AG04449 (cell line): ENCODE results near the gene PTPRT.

Source experiments
- CTCF ChIA-PET: fragments of 350-600 bp; formaldehyde crosslinking; extraction: SDS; loops from one replicate; lab custom pipeline; 2021; ENCODE audit warnings: antibody characterized with exemption; lab: Yijun Ruan, JAX
- POLR2A ChIA-PET: fragments of 400-600, 350-600 bp; formaldehyde crosslinking; extraction: SDS; loops from one replicate; lab custom pipeline; 2020; ENCODE audit warnings: antibody characterized with exemption, inconsistent platforms; lab: Yijun Ruan, JAX
- DNase-seq: peaks from one replicate; pipeline ENCODE4 v3.0.0-alpha.2; 2010; ENCODE audit warnings: low read depth, low spot score
- H3K4me3 ChIP-seq: 2 replicates; pipeline ENCODE4 v1.5.1; 2011; ENCODE audit warnings: low read depth, mild to moderate bottlenecking, control low read depth, low read length
- CTCF ChIP-seq: IDR thresholded peaks from one replicate; pipeline ENCODE4 v1.5.1; 2011; ENCODE audit warnings: mild to moderate bottlenecking, moderate library complexity, low read length, control low read depth, inconsistent platforms; ENCODE audit not compliant: insufficient read depth; ENCODE audit errors: missing control alignments

Gene PTPRT

GRCh38 chr20:42270539-42270938, 919.2 kb downstream of the PTPRT start:
- no peak for DNase-seq
- CTCF ChIA-PET, result no interaction called here
- no peak for TF ChIP-seq CTCF
- POLR2A ChIA-PET, result no interaction called here
- H3K4me3 ChIP-seq, result no peak overlapping the region

- ChIA-PET POLR2A (no interaction called here), CTCF (no interaction called here)
- no peak for DNase-seq
- H3K4me3 ChIP-seq, result no peak overlapping the region
- TF ChIP-seq CTCF, result no peak
These were observed 921.8 kb downstream of the PTPRT start for GRCh38 chr20:42267793-42268384.

- ChIA-PET POLR2A (no interaction called here), CTCF (no interaction called here)
- no peak for DNase-seq
These were observed 927.9 kb downstream of the PTPRT start for GRCh38 chr20:42261766-42262270.

GRCh38 chr20:42260184-42260583, 929.5 kb downstream of the PTPRT start:
- CTCF ChIA-PET, result no interaction called here
- no peak for TF ChIP-seq CTCF

More at GRCh38 chr20:42261766-42262270, 927.9 kb downstream of the PTPRT start:
- no peak for TF ChIP-seq CTCF
- H3K4me3 ChIP-seq, result no peak overlapping the region

GRCh38 chr20:42259389-42259788, 930.3 kb downstream of the PTPRT start:
- DNase-seq, result no peak
- H3K4me3 ChIP-seq, result no peak overlapping the region
- ChIA-PET CTCF (no interaction called here), POLR2A (no interaction called here)
- TF ChIP-seq CTCF, result no peak

More at GRCh38 chr20:42260184-42260583, 929.5 kb downstream of the PTPRT start:
- H3K4me3 ChIP-seq, result no peak overlapping the region
- POLR2A ChIA-PET, result no interaction called here
- no peak for DNase-seq

GRCh38 chr20:42258564-42259302, 931.0 kb downstream of the PTPRT start:
- ChIA-PET CTCF (no interaction called here), POLR2A (no interaction called here)
- DNase-seq, result no peak
- H3K4me3 ChIP-seq, result no peak overlapping the region
- no peak for TF ChIP-seq CTCF
